Upper lobe of left lung (tissue), 4 donors: Measurements from ENCODE around the gene PCBD1.

Source experiments
- CTCF ChIP-seq, 6 experiments: fragments of 450-650 bp in 4 of 6; fragments of 200-600 bp in 2 of 6; sonication (generic) in 2 of 6; IDR thresholded peaks; one replicate each; pipeline ENCODE4 v1.5.1; 2016 to 2019; ENCODE audit warnings: antibody characterized with exemption in 6 of 6
- POLR2A ChIP-seq, 4 donors: fragments of 450-650 bp; IDR thresholded peaks; one replicate each; pipeline ENCODE4 v1.5.1; 2016 to 2017; ENCODE audit warnings: antibody characterized with exemption in 4 of 4, mild to moderate bottlenecking in 2 of 4

GRCh38 chr10:70850097-70850496 is 38.3 kb downstream of the PCBD1 start:
- TF ChIP-seq POLR2A (IDR thresholded peaks at IDR 0.05) (no peak), CTCF (IDR thresholded peaks at IDR 0.05) (no peak)
